DOHH2 (cell line): ENCODE measurements around the gene ELOVL6.

Experiments used
- CTCF ChIP-seq: fragments of 200-600 bp; sonication (generic); IDR thresholded peaks from one replicate; pipeline ENCODE4 v1.5.1; 2014; ENCODE audit warnings: antibody characterized with exemption, mild to moderate bottlenecking, low read depth, low read length; ENCODE audit not compliant: poor library complexity, severe bottlenecking
- EZH2phosphoT487 ChIP-seq: fragments of 200-600 bp; sonication (generic); IDR thresholded peaks from 2 replicates; pipeline ENCODE4 v1.6.1; 2017; ENCODE audit warnings: borderline replicate concordance, mild to moderate bottlenecking, antibody characterized with exemption, low read length, moderate library complexity, mixed read lengths

GRCh38 chr4:110119337-110119736, 79.1 kb downstream of the ELOVL6 start:
- no peak for TF ChIP-seq CTCF
- TF ChIP-seq EZH2phosphoT487 = no peak
